ENCODE results near the gene BSPRY. TPM values are rescaled to one million over a fixed set of nuclear protein-coding genes. Genes with fewer than 3 reads are reported as not detected.

BSPRY gene
- total and polyA plus RNA-seq, 2 of the 13 experiments (the other 11 are each of a cell fraction or from before 2014, with no cell fraction given) = 0.09 to 0.26 TPM

GRCh38 chr9:113416149-113416721 is 66.9 kb downstream of the BSPRY start:
- DNase-seq (ENCODE audit: low spot score) = no peak
- Histone ChIP-seq H3K4me3 (replicated peaks in 1 of 3; ENCODE audit: insufficient read depth in 1 of 3, low read depth in 2 of 3, low read length in 3 of 3) (no peak overlapping the region), H3K27ac (ENCODE audit: extremely low read length, insufficient read depth, low read length) (no peak overlapping the region), H3K9me3 (ENCODE audit: low read length) (no peaks in the 10 kb centered on the region), H2AFZ (ENCODE audit: low read length) (no peak overlapping the region), H3K36me3 (replicated peaks in 1 of 2; ENCODE audit: control insufficient read depth in 1 of 2, insufficient read depth in 2 of 2, low read length in 2 of 2) (no peaks in the 10 kb centered on the region), H3K4me1 (ENCODE audit: insufficient read depth, low read length) (peaks cover 8% of the 10 kb centered on the region), H3K4me2 (ENCODE audit: low read depth, low read length) (no peak overlapping the region), H4K20me1 (ENCODE audit: insufficient read depth, low read length) (no peaks in the 10 kb centered on the region), H3K79me2 (ENCODE audit: insufficient read depth, low read length) (no peaks in the 10 kb centered on the region), H3K9ac (ENCODE audit: insufficient read depth, low read depth, low read length) (no peak overlapping the region), H3K27me3 (ENCODE audit: control insufficient read depth in 1 of 2, insufficient read depth in 2 of 2, low read length in 2 of 2) (no peaks in the 10 kb centered on the region)
- BruUV-seq (replicated peaks) = no TSS peak
- FAIRE-seq = no peak
- in situ Hi-C loops (cut with HindIII; ENCODE audit: extremely low pct_ligation_motif_present, low pct_unique_long_range_greater_than_20kb) = no loop called here
- ChIA-PET POLR2A (no interaction called here), CTCF (ENCODE audit: low intra/inter-chr PET ratio, low total read pairs) (no interaction called here)
- 9% methylated on average over 3 of the region's 3 CpGs for WGBS (ENCODE audit: low lambda C conversion rate)
- intact Hi-C loops (cut with micrococcal nuclease; ENCODE audit: unreplicated experiment) = loop anchor here (10.0 kb wide), 1 partner anchor 239 kb away; no protein-coding TSS in a partner anchor
- no peak; the same call in 2 of the 3 replicates for ATAC-seq
- no peak for TF ChIP-seq IKZF1 (IDR thresholded peaks at IDR 0.05)

DNA sequence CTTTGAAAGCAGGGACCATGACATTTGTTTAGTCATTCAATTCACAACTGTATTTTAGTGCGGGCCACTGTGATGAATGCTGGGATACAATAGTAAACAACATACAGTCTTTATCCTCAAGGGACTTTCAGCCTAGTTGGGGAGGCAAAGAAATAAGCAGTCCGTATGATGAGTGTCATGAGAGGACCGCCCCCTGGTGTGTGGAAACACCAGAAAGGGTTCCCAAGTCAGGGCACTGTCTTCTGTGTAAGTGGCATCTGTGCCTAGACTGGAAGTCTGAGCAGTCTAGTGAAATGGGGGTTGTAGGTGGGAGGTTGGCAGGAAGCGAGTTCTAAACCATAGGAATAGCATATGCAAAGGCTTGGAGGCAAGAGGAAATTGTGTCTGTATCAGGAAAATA is 68.0 kb downstream of the BSPRY start:
- no peaks in the 10 kb centered on the region for H3K9me3 ChIP-seq (ENCODE audit: low read length)
- H2AFZ ChIP-seq (ENCODE audit: low read length) = no peak overlapping the region
- no peaks in the 10 kb centered on the region for H4K20me1 ChIP-seq (ENCODE audit: insufficient read depth, low read length)
- H3K79me2 ChIP-seq (ENCODE audit: insufficient read depth, low read length) = no peaks in the 10 kb centered on the region
- H3K27ac ChIP-seq (ENCODE audit: extremely low read length, insufficient read depth, low read length) = no peak overlapping the region
- ChIA-PET CTCF (ENCODE audit: low intra/inter-chr PET ratio, low total read pairs) (interaction anchor here (1.3 kb wide), 1 partner anchor 143 kb away, joined by 4 read pairs; no protein-coding TSS in a partner anchor), POLR2A (no interaction called here)
- no peaks in the 10 kb centered on the region for H3K27me3 ChIP-seq (ENCODE audit: control insufficient read depth in 1 of 2, insufficient read depth in 2 of 2, low read length in 2 of 2)
- ATAC-seq = peak; percentile 60; the same call in 2 of the 3 replicates
- no peak overlapping the region for H3K4me3 ChIP-seq (replicated peaks in 1 of 3; ENCODE audit: insufficient read depth in 1 of 3, low read depth in 2 of 3, low read length in 3 of 3)
- FAIRE-seq = no peak
- no peaks in the 10 kb centered on the region for H3K4me1 ChIP-seq (ENCODE audit: insufficient read depth, low read length)
- H3K9ac ChIP-seq (ENCODE audit: insufficient read depth, low read depth, low read length) = no peak overlapping the region
- H3K36me3 ChIP-seq (replicated peaks in 1 of 2; ENCODE audit: control insufficient read depth in 1 of 2, insufficient read depth in 2 of 2, low read length in 2 of 2) = no peaks in the 10 kb centered on the region
- 16% methylated on average over 4 of the region's 4 CpGs for WGBS (ENCODE audit: low lambda C conversion rate)
- DNase-seq (ENCODE audit: low spot score) = no peak
- in situ Hi-C loops (cut with HindIII; ENCODE audit: extremely low pct_ligation_motif_present, low pct_unique_long_range_greater_than_20kb) = no loop called here
- BruUV-seq (replicated peaks) = no TSS peak
- intact Hi-C loops (cut with micrococcal nuclease; ENCODE audit: unreplicated experiment) = loop anchor here (10.0 kb wide), 1 partner anchor 237 kb away; no protein-coding TSS in a partner anchor
- no peak overlapping the region for H3K4me2 ChIP-seq (ENCODE audit: low read depth, low read length)
- TF ChIP-seq TARDBP (CRISPR knock-in tag; IDR thresholded peaks at IDR 0.05) (no peak), STAG1 (CRISPR knock-in tag; IDR thresholded peaks at IDR 0.05) (peak; percentile 42), HCFC1 (IDR thresholded peaks at IDR 0.05; ENCODE audit: low read depth, low read length) (no peak), ZNF570 (CRISPR knock-in tag; IDR thresholded peaks at IDR 0.05; ENCODE audit: borderline replicate concordance) (no peak), SMC3 (IDR thresholded peaks at IDR 0.05; ENCODE audit: low read length) (peak; percentile 38; the same call in 1 of the 2 replicates), HHEX (CRISPR knock-in tag; IDR thresholded peaks at IDR 0.05) (no peak), NCOR1 (IDR thresholded peaks at IDR 0.05; ENCODE audit: borderline replicate concordance, low read length) (no peak)
- TF ChIP-seq, protein P1, sequence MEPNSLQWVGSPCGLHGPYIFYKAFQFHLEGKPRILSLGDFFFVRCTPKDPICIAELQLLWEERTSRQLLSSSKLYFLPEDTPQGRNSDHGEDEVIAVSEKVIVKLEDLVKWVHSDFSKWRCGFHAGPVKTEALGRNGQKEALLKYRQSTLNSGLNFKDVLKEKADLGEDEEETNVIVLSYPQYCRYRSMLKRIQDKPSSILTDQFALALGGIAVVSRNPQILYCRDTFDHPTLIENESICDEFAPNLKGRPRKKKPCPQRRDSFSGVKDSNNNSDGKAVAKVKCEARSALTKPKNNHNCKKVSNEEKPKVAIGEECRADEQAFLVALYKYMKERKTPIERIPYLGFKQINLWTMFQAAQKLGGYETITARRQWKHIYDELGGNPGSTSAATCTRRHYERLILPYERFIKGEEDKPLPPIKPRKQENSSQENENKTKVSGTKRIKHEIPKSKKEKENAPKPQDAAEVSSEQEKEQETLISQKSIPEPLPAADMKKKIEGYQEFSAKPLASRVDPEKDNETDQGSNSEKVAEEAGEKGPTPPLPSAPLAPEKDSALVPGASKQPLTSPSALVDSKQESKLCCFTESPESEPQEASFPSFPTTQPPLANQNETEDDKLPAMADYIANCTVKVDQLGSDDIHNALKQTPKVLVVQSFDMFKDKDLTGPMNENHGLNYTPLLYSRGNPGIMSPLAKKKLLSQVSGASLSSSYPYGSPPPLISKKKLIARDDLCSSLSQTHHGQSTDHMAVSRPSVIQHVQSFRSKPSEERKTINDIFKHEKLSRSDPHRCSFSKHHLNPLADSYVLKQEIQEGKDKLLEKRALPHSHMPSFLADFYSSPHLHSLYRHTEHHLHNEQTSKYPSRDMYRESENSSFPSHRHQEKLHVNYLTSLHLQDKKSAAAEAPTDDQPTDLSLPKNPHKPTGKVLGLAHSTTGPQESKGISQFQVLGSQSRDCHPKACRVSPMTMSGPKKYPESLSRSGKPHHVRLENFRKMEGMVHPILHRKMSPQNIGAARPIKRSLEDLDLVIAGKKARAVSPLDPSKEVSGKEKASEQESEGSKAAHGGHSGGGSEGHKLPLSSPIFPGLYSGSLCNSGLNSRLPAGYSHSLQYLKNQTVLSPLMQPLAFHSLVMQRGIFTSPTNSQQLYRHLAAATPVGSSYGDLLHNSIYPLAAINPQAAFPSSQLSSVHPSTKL (CRISPR knock-in tag; IDR thresholded peaks at IDR 0.05) = no peak
- TF ChIP-seq, protein P2, sequence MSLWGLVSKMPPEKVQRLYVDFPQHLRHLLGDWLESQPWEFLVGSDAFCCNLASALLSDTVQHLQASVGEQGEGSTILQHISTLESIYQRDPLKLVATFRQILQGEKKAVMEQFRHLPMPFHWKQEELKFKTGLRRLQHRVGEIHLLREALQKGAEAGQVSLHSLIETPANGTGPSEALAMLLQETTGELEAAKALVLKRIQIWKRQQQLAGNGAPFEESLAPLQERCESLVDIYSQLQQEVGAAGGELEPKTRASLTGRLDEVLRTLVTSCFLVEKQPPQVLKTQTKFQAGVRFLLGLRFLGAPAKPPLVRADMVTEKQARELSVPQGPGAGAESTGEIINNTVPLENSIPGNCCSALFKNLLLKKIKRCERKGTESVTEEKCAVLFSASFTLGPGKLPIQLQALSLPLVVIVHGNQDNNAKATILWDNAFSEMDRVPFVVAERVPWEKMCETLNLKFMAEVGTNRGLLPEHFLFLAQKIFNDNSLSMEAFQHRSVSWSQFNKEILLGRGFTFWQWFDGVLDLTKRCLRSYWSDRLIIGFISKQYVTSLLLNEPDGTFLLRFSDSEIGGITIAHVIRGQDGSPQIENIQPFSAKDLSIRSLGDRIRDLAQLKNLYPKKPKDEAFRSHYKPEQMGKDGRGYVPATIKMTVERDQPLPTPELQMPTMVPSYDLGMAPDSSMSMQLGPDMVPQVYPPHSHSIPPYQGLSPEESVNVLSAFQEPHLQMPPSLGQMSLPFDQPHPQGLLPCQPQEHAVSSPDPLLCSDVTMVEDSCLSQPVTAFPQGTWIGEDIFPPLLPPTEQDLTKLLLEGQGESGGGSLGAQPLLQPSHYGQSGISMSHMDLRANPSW (CRISPR knock-in tag; IDR thresholded peaks at IDR 0.05; ENCODE audit: borderline replicate concordance) = no peak
